GM19397 (cell line): ENCODE results near the gene USP44.
"Not testable (repeated sequence)": the region's sequence is repeated elsewhere in the genome, so short reads cannot be mapped to it uniquely, and the experiment has no call there.

Experiments used
- ATAC-seq: cut with Tn5 transposase; IDR thresholded peaks from one replicate; pipeline ENCODE4 v1.9.1; 2021; ENCODE audit warnings: mild to moderate bottlenecking, moderate library complexity; ENCODE audit not compliant: unreplicated experiment

Gene USP44

DNA sequence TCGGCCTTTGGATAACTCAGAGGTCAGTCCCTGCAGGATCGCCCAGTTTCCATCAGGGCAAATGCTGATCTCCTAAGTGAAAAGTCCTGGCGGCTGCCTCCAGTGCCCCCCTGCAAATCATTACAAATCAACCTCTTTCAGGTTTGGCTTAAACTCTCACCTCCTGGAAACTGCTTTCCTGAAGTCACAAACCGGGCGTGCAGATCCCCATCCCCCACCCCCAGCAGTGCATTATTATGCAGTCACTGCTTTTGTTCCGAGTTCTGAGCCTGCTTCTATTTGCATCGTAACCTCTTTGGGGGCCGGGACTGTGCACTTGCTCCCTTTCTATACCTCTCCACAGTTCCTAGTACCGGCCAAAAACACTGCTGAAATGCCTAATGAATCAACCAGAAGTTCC, at the start of gene USP44:
Gene USP44 (minus strand): TSS at position 172 of the 400 bp plus-strand sequence. CDS start 17,220 bp downstream, outside the sequence.
- no peak for ATAC-seq

- no peak for ATAC-seq
Measured at GRCh38 chr12:95600567-95600966, 49.3 kb upstream of the USP44 start.

DNA sequence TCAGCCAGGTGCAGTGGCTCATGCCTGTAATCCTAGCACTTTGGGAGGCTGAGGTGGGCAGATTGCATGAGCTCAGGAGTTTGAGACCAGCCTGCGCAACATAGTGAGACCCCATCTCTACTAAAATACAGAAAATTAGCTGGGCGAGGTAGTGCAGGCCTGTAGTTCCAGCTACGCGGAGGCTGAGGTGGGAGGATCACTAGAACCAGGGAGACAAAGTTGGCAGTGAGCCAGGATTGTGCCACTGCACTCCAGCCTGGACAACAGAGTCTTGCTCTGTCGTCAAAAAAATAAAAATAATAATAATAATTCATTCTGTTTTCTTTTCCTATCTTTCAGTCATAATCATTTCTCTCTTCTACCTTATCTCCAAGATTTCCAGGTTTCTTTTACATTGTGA, 48.6 kb upstream of the USP44 start:
- ATAC-seq = no peak

- no peak for ATAC-seq
Measured at GRCh38 chr12:95594136-95594535, 42.9 kb upstream of the USP44 start.

DNA sequence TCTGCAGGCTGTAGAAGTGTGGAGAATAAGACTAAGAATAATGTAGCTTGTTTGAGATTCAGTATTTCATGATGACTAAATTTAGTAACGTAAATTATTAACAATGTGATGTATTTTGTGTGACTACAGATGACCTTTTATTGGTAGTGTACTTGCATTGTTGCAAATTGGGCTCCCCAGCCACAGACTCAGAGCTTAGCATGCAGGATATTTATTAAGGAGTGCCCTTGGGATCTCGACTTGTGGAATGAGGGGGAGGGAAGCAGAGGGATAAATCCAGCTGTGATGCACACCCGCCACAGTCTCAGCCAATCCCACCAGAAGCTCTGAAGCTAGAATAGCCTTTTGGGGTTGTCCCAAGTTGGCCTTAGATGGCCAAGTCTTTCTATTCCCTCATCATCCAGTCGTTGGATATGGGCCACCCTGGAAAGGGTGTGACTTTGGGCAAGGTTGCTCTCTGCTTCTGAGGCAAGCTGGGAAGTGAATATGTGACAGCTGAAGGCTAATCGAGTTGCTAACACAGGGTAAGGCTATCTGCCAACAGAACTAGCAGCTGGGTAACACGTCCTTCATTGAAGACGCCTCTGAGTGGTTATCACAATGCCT, 42.1 kb upstream of the USP44 start:
- no peak for ATAC-seq

GRCh38 chr12:95591731-95592130, 40.5 kb upstream of the USP44 start:
- ATAC-seq = no peak

GRCh38 chr12:95590775-95591174, 39.5 kb upstream of the USP44 start:
- no peak for ATAC-seq

GRCh38 chr12:95583933-95584332, 32.7 kb upstream of the USP44 start:
- ATAC-seq = no peak

DNA sequence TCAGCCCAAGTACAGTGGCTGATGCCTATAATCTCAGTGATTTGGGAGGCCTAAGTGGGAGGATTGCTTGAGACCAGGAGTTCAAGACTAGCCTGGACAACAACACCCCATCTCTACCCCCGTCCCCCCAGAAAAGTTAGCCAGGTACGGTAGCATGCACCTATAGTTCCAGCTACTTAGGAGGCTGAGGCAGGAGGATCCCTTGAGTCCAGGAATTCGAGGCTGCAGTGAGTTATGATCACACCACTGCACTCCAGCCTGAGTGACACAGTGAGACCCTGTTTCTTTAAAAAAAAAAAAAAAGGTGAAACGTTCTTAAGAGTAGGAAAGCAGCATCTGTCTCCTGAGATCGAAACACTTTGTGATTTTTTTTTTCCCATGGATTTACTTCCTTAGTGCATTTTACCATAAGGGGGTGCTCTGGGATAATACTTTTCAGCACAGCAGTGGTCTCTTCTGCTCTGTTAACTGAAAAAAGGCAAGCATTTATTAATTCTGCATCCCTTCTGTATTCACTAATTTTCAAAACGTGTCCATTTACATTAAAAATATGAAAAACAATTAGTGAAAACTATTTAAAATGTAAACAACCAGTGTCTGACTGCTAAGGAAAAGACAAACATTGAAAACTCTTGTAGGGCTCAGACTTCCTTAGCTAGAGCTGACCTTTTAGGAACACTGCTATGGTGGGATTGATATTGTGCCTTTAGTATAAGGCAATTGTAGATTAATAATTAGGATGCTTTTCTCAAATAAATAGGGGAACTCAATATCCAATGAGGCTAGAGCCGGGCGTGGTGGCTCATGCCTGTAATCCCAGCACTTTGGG, 31.2 kb upstream of the USP44 start:
- ATAC-seq = no peak

- no peak for ATAC-seq
Measured at GRCh38 chr12:95577820-95578219, 26.5 kb upstream of the USP44 start.

- no peak for ATAC-seq
Measured at GRCh38 chr12:95574799-95575452, 23.6 kb upstream of the USP44 start.

DNA sequence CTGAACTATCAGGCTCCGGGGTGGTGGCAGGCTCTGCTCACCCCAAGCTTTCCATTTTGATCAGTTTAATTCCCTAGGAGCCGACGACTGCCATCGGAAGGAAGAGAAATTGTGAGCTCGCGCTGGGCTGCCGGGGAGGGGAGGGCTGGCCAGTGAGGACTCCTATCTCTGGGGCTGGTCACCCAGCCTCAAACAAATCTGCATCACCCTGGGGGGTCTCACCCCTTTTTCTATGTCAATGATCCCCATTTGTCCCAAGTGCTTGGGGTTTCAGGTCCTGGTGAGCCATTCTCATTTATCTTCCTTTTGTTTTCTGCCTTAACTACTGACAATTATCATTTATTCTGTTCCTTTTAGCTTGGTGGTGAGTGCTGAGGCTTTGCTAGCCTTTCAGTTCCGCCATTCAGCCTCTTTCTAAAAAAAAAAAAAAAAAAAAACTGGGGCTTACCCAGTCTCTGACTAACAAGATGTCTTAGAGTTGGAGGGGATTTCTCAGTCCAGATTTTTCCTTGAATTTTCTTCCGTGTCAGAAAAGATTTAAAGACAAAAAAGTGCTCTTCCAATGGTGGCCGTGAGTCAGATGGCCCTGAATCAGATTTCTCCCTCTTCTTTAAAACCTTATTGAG, 22.8 kb upstream of the USP44 start:
- no peak for ATAC-seq

GRCh38 chr12:95571369-95571768, 20.1 kb upstream of the USP44 start:
- no peak for ATAC-seq

GRCh38 chr12:95568045-95568444, 16.8 kb upstream of the USP44 start:
- ATAC-seq = not testable (repeated sequence)

DNA sequence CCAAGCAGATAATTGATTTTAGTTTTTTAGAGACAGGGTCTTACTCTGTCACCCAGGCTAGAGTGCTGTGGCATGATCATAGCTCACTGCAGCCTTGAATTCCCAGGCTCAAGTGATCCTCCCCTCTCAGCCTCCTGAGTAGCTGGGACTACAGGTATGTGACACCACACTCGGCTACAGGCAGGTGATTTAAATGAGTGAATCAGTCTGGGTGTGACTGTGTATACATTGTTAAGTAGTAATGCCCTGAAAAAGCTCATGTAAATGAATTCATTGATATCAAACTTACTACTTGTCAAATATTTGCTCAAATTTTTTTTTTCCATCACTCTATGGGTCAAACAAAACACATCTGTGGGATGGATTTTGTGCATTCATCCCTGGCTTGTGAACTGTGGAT, 6.3 kb upstream of the USP44 start:
- ATAC-seq = no peak

- no peak for ATAC-seq
Measured at GRCh38 chr12:95554532-95555071, 3.3 kb upstream of the USP44 start.

DNA sequence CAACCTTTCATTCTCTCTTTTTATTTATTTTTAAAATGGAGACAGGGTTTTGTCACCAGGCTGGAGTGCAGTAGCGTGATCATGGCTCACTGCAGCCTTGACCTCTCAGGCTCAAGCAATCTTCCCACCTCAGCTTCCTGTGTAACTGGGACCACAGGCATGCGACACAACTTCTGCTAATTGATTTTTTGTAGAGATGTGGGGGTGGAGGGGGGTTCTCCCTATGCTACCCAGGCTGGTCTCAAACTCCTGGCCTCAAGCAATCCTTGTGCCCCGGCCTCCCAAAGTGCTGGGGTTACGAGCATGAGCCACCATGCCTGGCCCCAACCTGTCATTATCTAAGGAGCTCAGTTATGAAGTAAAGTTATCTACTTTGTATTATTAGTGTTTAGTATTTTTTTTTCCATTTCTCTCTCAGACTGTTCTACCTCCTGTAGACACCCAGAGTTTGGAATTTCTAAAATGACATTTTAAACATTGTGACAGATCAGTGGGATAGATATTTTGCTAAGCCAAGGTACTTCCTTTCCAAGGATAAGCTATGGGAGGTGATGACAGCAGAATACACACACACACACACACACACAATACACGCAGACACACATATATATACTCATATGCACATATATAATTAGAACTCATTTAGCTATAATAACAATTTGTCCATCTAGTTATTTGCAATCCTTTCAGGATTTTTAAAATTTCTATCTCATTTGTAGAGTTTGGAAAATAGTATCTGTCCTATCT, 2.1 kb upstream of the USP44 start:
- ATAC-seq = no peak

- no peak for ATAC-seq
Measured at GRCh38 chr12:95551913-95552516, 739 bp upstream of the USP44 start.

- ATAC-seq = no peak
Measured at GRCh38 chr12:95549392-95550084, 1.7 kb downstream of the USP44 start.
